PC-9 (cell line): Measurements from ENCODE around the gene EXD2. TPM values are rescaled to one million over a fixed set of nuclear protein-coding genes. Genes with fewer than 3 reads are reported as not detected.

Experiments used
- BruUV-seq: library from RNA; stranded (reverse); fragments of 400-500 nt; replicated peaks from 2 replicates; lab custom pipeline; 2021; lab: Mats Ljungman, UMichigan
- CTCF ChIA-PET: fragments of 300-600 bp; sonication (Branson Sonifier 250); formaldehyde crosslinking; loops from one replicate; lab custom pipeline; 2022; ENCODE audit warnings: antibody characterized with exemption; lab: Charles Lee
- POLR2A ChIA-PET: fragments of 300-600 bp; sonication (Branson Sonifier 250); formaldehyde crosslinking; loops from one replicate; lab custom pipeline; 2022; ENCODE audit warnings: antibody characterized with exemption; ENCODE audit not compliant: unreplicated experiment; lab: Charles Lee
- DNase-seq, 2 experiments: peaks; one replicate each; pipeline versions ENCODE4 v3.0.0 to v3.0.0-alpha.2; 2015 to 2022; ENCODE audit warnings: mixed read lengths in 1 of 2
- H2AFZ ChIP-seq: fragments of 200-600 bp; sonication (generic); 2 replicates; pipeline ENCODE4 v1.8.1; 2017; ENCODE audit warnings: antibody characterized with exemption
- H3F3A ChIP-seq: fragments of 200-600 bp; sonication (generic); 2 replicates; pipeline ENCODE4 v1.8.1; 2017; ENCODE audit warnings: antibody characterized with exemption, mild to moderate bottlenecking, low read depth; ENCODE audit not compliant: insufficient read depth
- H3K27ac ChIP-seq: fragments of 200-600 bp; sonication (generic); 2 replicates; pipeline ENCODE4 v1.6.1; 2016; ENCODE audit warnings: mixed run types
- H3K27me3 ChIP-seq: fragments of 200-600 bp; sonication (generic); 2 replicates; pipeline ENCODE4 v1.6.1; 2016; ENCODE audit warnings: low read depth, mixed run types; ENCODE audit not compliant: insufficient read depth
- H3K36me3 ChIP-seq: fragments of 200-600 bp; sonication (generic); 2 replicates; pipeline ENCODE4 v1.6.1; 2016; ENCODE audit warnings: low read depth, mixed run types
- H3K4me1 ChIP-seq: fragments of 200-600 bp; sonication (generic); replicated peaks from 2 replicates; pipeline ENCODE4 v1.6.1; 2016; ENCODE audit warnings: mixed run types; ENCODE audit not compliant: insufficient read depth
- H3K4me2 ChIP-seq: fragments of 200-600 bp; sonication (generic); 2 replicates; pipeline ENCODE4 v1.6.1; 2017; ENCODE audit warnings: mixed run types
- H3K4me3 ChIP-seq: fragments of 200-600 bp; sonication (generic); 2 replicates; pipeline ENCODE4 v1.6.1; 2016; ENCODE audit warnings: mixed run types
- H3K79me2 ChIP-seq: fragments of 200-600 bp; sonication (generic); 2 replicates; pipeline ENCODE4 v1.6.1; 2017; ENCODE audit warnings: low read depth, mixed run types
- H3K9me2 ChIP-seq: fragments of 200-600 bp; sonication (generic); 2 replicates; pipeline ENCODE4 v1.8.1; 2017; ENCODE audit warnings: mild to moderate bottlenecking; ENCODE audit not compliant: insufficient read depth
- H3K9me3 ChIP-seq: fragments of 200-600 bp; sonication (generic); 2 replicates; pipeline ENCODE4 v1.8.1; 2016; ENCODE audit warnings: low read depth; ENCODE audit not compliant: insufficient read depth
- H4K20me1 ChIP-seq: fragments of 200-600 bp; sonication (generic); 2 replicates; pipeline ENCODE4 v1.8.1; 2017; ENCODE audit not compliant: insufficient read depth
- EZH2 ChIP-seq: fragments of 200-600 bp; sonication (generic); IDR thresholded peaks from 2 replicates; pipeline ENCODE4 v1.8.0; 2017; ENCODE audit warnings: antibody characterized with exemption, low read depth
- intact Hi-C: fragments of 100-400 bp; cut with micrococcal nuclease; formaldehyde crosslinking; loops from one replicate; pipeline ENCODE4 v1.10.0; 2022; ENCODE audit not compliant: unreplicated experiment
- total RNA-seq: library from RNA; stranded (reverse); gene quantifications from 2 replicates; pipeline ENCODE4 v1.2.3, GENCODE V29; 2021
- TF ChIP-seq, protein P1 (sequence below): fragments of 200-600 bp; sonication (generic); conservative IDR thresholded peaks from 2 replicates; pipeline ENCODE4 v1.6.1; 2017; ENCODE audit warnings: mixed run types, antibody characterized with exemption, mild to moderate bottlenecking, moderate library complexity

EXD2 gene
- total RNA-seq, 1 experiment from 2014 or later: 21.4 TPM

DNA sequence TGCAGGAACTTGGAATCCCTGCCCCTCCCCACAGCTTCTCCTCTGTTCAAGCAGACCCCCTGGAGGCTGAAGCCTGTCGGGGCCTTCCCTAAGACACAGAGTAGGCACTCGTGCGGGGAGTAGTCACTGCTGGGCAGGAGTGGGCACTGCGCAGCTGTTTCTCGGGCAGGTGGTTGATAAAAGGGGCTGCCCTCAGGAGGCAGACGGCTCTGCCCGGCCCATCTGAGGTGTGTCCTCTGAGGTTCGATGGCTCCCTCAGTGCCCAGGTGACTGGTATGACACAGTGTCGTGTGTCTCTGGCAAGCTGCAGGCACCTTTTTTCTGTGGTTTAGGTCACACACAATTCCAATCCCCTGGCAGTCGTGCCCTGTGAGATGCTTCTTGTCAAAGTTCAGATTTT is 78.8 kb downstream of the EXD2 start:
- BruUV-seq: no TSS peak
- peaks cover 15% of the 10 kb centered on the region; the same call in 1 of the 2 replicates for H3K4me1 ChIP-seq
- POLR2A ChIA-PET: no interaction called here
- no peaks in the 10 kb centered on the region for H3K79me2 ChIP-seq
- no peak overlapping the region for H3K27ac ChIP-seq
- DNase-seq: no peak
- peaks cover 6% of the 10 kb centered on the region; the same call in 1 of the 2 replicates for H3F3A ChIP-seq
- no peak overlapping the region for H3K4me2 ChIP-seq
- no peak overlapping the region for H2AFZ ChIP-seq
- CTCF ChIA-PET: no interaction called here
- intact Hi-C loops: no loop called here
- no peaks in the 10 kb centered on the region for H3K9me3 ChIP-seq
- H4K20me1 ChIP-seq: no peaks in the 10 kb centered on the region
- H3K36me3 ChIP-seq: no peaks in the 10 kb centered on the region
- H3K4me3 ChIP-seq: no peak overlapping the region
- TF ChIP-seq EZH2: no peak
- no peaks in the 10 kb centered on the region for H3K9me2 ChIP-seq
- no peaks in the 10 kb centered on the region for H3K27me3 ChIP-seq

DNA sequence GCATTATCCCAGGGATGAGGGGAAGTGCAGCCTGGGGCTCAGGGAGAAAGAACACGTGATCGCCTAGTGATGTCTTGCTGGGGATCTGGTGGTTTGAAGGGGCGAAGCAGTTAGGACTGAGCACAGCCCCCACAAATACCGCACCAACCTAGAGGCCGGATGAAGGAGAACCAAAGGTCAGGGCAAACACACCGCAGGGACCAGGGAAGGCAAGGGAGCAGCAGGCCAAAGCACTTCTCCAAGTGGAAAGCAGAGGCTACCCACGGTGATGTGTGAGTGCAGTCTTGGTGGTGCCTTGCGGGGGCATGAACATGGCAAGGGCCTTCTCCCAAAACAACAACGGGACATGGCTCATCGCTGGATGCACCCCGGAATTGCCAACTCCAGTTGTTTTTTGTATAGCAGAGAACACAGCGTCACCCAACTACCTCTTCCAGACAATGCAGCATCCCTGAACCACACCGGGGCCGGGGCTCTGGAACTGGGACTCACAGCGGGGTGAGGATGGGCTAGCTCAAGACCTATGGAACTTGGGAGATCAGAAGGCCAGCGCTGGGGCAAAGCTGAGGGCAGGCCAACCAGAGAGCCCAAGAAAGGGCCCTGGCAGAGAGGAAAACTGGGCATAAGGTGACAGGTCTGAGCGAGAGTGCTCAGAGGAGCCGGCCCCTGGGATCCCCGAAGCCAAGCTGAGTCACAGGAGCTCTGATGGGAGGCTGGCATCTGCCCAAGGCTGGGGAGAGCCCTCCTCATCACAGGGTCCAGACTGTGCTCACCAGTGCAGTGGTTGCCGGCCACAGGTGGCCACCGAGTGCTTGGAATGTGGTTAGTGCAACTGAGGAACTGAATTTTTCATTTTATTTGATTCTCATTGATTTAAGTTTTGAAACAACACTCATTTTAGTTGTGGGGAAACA is 79.8 kb downstream of the EXD2 start:
- no peaks in the 10 kb centered on the region for H3K79me2 ChIP-seq
- no peak overlapping the region for H3K27ac ChIP-seq
- H3K9me2 ChIP-seq: no peaks in the 10 kb centered on the region
- H3K4me3 ChIP-seq: no peak overlapping the region
- H4K20me1 ChIP-seq: no peaks in the 10 kb centered on the region
- ChIA-PET CTCF (interaction anchor here (0.6 kb wide), 1 partner anchor 12 kb away, joined by 3 read pairs; no protein-coding TSS in a partner anchor), POLR2A (no interaction called here)
- peaks cover 3% of the 10 kb centered on the region; the same call in 1 of the 2 replicates for H3K9me3 ChIP-seq
- peaks cover 6% of the 10 kb centered on the region; the same call in 1 of the 2 replicates for H3F3A ChIP-seq
- BruUV-seq: no TSS peak
- no peak for DNase-seq
- no peak for TF ChIP-seq EZH2
- TF ChIP-seq, protein P1, sequence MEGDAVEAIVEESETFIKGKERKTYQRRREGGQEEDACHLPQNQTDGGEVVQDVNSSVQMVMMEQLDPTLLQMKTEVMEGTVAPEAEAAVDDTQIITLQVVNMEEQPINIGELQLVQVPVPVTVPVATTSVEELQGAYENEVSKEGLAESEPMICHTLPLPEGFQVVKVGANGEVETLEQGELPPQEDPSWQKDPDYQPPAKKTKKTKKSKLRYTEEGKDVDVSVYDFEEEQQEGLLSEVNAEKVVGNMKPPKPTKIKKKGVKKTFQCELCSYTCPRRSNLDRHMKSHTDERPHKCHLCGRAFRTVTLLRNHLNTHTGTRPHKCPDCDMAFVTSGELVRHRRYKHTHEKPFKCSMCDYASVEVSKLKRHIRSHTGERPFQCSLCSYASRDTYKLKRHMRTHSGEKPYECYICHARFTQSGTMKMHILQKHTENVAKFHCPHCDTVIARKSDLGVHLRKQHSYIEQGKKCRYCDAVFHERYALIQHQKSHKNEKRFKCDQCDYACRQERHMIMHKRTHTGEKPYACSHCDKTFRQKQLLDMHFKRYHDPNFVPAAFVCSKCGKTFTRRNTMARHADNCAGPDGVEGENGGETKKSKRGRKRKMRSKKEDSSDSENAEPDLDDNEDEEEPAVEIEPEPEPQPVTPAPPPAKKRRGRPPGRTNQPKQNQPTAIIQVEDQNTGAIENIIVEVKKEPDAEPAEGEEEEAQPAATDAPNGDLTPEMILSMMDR: no peak
- H3K4me1 ChIP-seq: peaks cover 15% of the 10 kb centered on the region; the same call in 1 of the 2 replicates
- no peak overlapping the region for H2AFZ ChIP-seq
- H3K36me3 ChIP-seq: no peaks in the 10 kb centered on the region
- no peak overlapping the region for H3K4me2 ChIP-seq
- intact Hi-C loops: no loop called here
- no peaks in the 10 kb centered on the region for H3K27me3 ChIP-seq

DNA sequence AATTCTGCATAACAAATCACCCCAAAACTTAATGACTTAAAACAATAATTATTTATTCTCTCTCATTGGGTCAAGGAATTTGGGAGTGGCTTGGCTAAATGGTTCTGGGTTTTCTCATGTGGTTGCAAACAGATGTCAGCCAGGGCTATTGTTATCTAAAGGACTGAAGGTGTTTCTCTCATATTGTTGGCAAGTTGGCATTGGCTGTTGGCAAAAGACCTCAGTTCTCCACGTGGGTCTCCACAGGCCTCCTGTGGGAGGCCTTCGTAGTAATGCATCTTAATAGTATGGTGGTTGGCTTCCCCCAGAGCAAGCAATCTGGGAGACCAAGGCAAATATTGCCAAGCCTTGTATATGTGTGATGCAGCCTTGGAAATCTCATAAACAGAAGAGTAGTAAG is 83.0 kb downstream of the EXD2 start:
- Histone ChIP-seq H2AFZ (no peak overlapping the region), H3K4me1 (0 out of 2 replicates have a peak, but pooled peaks cover under 1% of the 10 kb centered on the region), H4K20me1 (no peaks in the 10 kb centered on the region), H3F3A (no peaks in the 10 kb centered on the region; the same call in 1 of the 2 replicates), H3K27me3 (no peaks in the 10 kb centered on the region), H3K4me3 (no peak overlapping the region), H3K36me3 (no peaks in the 10 kb centered on the region), H3K4me2 (no peak overlapping the region), H3K9me2 (no peaks in the 10 kb centered on the region), H3K79me2 (no peaks in the 10 kb centered on the region), H3K27ac (no peak overlapping the region), H3K9me3 (peaks cover 3% of the 10 kb centered on the region; the same call in 1 of the 2 replicates)
- no peak for DNase-seq
- intact Hi-C loops: no loop called here
- TF ChIP-seq, protein P1: no peak
- no peak for TF ChIP-seq EZH2
- no TSS peak for BruUV-seq
- CTCF ChIA-PET: no interaction called here
- POLR2A ChIA-PET: no interaction called here
